Stimulated activated memory B cell treated with anti-CD40 and anti-IgM and Interleukin-4, amounts not matched to agents 10 μg/mL and 1 μg/mL and 100 μg/mL, for 72 hours (primary cell): Measurements from ENCODE around the gene SH3GL3.

ENCODE experiments used
- ATAC-seq: fragments of 150-1000 bp; cut with Tn5 transposase; 2 replicates; pipeline ENCODE4 v1.10.0; 2021
- H3K27ac Mint-ChIP-seq: one replicate; pipeline ENCODE4 v1.8.0; 2022; ENCODE audit warnings: mild to moderate bottlenecking, mixed read lengths
- H3K27me3 Mint-ChIP-seq: one replicate; pipeline ENCODE4 v1.8.0; 2022; ENCODE audit warnings: mixed read lengths
- H3K36me3 Mint-ChIP-seq: one replicate; pipeline ENCODE4 v1.8.0; 2022; ENCODE audit warnings: mixed read lengths
- H3K4me1 Mint-ChIP-seq: one replicate; pipeline ENCODE4 v1.8.0; 2022; ENCODE audit warnings: mixed read lengths
- H3K4me3 Mint-ChIP-seq: one replicate; pipeline ENCODE4 v1.8.0; 2022; ENCODE audit warnings: mild to moderate bottlenecking, moderate library complexity, mixed read lengths
- H3K9me3 Mint-ChIP-seq: one replicate; pipeline ENCODE4 v1.8.0; 2022; ENCODE audit warnings: mixed read lengths

Gene SH3GL3

GRCh38 chr15:83631534-83631933 lies 184.4 kb downstream of the SH3GL3 start:
- Mint-ChIP-seq H3K36me3 (no peaks in the 10 kb centered on the region), H3K27ac (no peak overlapping the region), H3K9me3 (peaks cover 6% of the 10 kb centered on the region), H3K4me3 (no peak overlapping the region), H3K4me1 (no peaks in the 10 kb centered on the region), H3K27me3 (no peaks in the 10 kb centered on the region)
- ATAC-seq, result no peak

- ATAC-seq, result no peak
- H3K9me3 Mint-ChIP-seq, result peaks cover 20% of the 10 kb centered on the region
- H3K27me3 Mint-ChIP-seq, result peaks cover 7% of the 10 kb centered on the region
- H3K4me3 Mint-ChIP-seq, result no peak overlapping the region
- H3K36me3 Mint-ChIP-seq, result no peaks in the 10 kb centered on the region
- no peaks in the 10 kb centered on the region for H3K4me1 Mint-ChIP-seq
- H3K27ac Mint-ChIP-seq, result no peak overlapping the region
Measured at GRCh38 chr15:83643201-83643600, 196.1 kb downstream of the SH3GL3 start.

GRCh38 chr15:83644439-83644838 lies 197.3 kb downstream of the SH3GL3 start:
- Mint-ChIP-seq H3K4me1 (no peaks in the 10 kb centered on the region), H3K4me3 (no peak overlapping the region), H3K27me3 (peaks cover under 1% of the 10 kb centered on the region), H3K27ac (no peak overlapping the region), H3K9me3 (peaks cover 17% of the 10 kb centered on the region), H3K36me3 (no peaks in the 10 kb centered on the region)
- ATAC-seq, result no peak

- H3K4me3 Mint-ChIP-seq, result no peak overlapping the region
- H3K27ac Mint-ChIP-seq, result no peak overlapping the region
- H3K27me3 Mint-ChIP-seq, result peaks cover 35% of the 10 kb centered on the region
- no peaks in the 10 kb centered on the region for H3K36me3 Mint-ChIP-seq
- no peaks in the 10 kb centered on the region for H3K9me3 Mint-ChIP-seq
- no peaks in the 10 kb centered on the region for H3K4me1 Mint-ChIP-seq
- ATAC-seq, result no peak
Measured at GRCh38 chr15:83650831-83651230, 203.7 kb downstream of the SH3GL3 start.

GRCh38 chr15:83651541-83651940 lies 204.4 kb downstream of the SH3GL3 start:
- no peak overlapping the region for H3K4me3 Mint-ChIP-seq
- no peak overlapping the region for H3K27ac Mint-ChIP-seq
- ATAC-seq, result no peak
- no peaks in the 10 kb centered on the region for H3K36me3 Mint-ChIP-seq
- H3K4me1 Mint-ChIP-seq, result no peaks in the 10 kb centered on the region
- peaks cover 35% of the 10 kb centered on the region for H3K27me3 Mint-ChIP-seq
- no peaks in the 10 kb centered on the region for H3K9me3 Mint-ChIP-seq

GRCh38 chr15:83652626-83653204 lies 205.6 kb downstream of the SH3GL3 start:
- no peak overlapping the region for H3K4me3 Mint-ChIP-seq
- no peak overlapping the region for H3K27ac Mint-ChIP-seq
- no peaks in the 10 kb centered on the region for H3K4me1 Mint-ChIP-seq
- no peaks in the 10 kb centered on the region for H3K36me3 Mint-ChIP-seq
- H3K27me3 Mint-ChIP-seq, result peaks cover 35% of the 10 kb centered on the region
- no peaks in the 10 kb centered on the region for H3K9me3 Mint-ChIP-seq
- no peak for ATAC-seq

GRCh38 chr15:83653288-83653638 lies 206.1 kb downstream of the SH3GL3 start:
- Mint-ChIP-seq H3K4me1 (no peaks in the 10 kb centered on the region), H3K27me3 (peaks cover 35% of the 10 kb centered on the region), H3K27ac (no peak overlapping the region), H3K36me3 (no peaks in the 10 kb centered on the region), H3K4me3 (no peak overlapping the region), H3K9me3 (no peaks in the 10 kb centered on the region)
- ATAC-seq, result no peak

GRCh38 chr15:83653639-83654378 lies 206.7 kb downstream of the SH3GL3 start, which contains the start of gene ADAMTSL3:
Gene ADAMTSL3, plus strand, starts transcription at chr15:83654123. Its CDS starts 1,639 bp downstream, at chr15:83655762.
- peaks cover 35% of the 10 kb centered on the region for H3K27me3 Mint-ChIP-seq
- no peaks in the 10 kb centered on the region for H3K4me1 Mint-ChIP-seq
- no peaks in the 10 kb centered on the region for H3K36me3 Mint-ChIP-seq
- H3K4me3 Mint-ChIP-seq, result no peak within 1 kb of the TSS
- no peak within 1 kb of the TSS for H3K27ac Mint-ChIP-seq
- H3K9me3 Mint-ChIP-seq, result no peaks in the 10 kb centered on the region
- ATAC-seq, result no peak

GRCh38 chr15:83654379-83655236 lies 207.5 kb downstream of the SH3GL3 start:
- Mint-ChIP-seq H3K36me3 (no peaks in the 10 kb centered on the region), H3K27ac (no peak overlapping the region), H3K4me3 (no peak overlapping the region), H3K27me3 (peaks cover 35% of the 10 kb centered on the region), H3K9me3 (no peaks in the 10 kb centered on the region), H3K4me1 (no peaks in the 10 kb centered on the region)
- no peak for ATAC-seq

GRCh38 chr15:83655237-83655616 lies 208.1 kb downstream of the SH3GL3 start:
- Mint-ChIP-seq H3K27ac (no peak overlapping the region), H3K4me1 (no peaks in the 10 kb centered on the region), H3K36me3 (no peaks in the 10 kb centered on the region), H3K27me3 (peaks cover 35% of the 10 kb centered on the region), H3K4me3 (no peak overlapping the region), H3K9me3 (no peaks in the 10 kb centered on the region)
- no peak for ATAC-seq

- ATAC-seq, result no peak
- no peaks in the 10 kb centered on the region for H3K36me3 Mint-ChIP-seq
- H3K4me3 Mint-ChIP-seq, result no peak overlapping the region
- H3K27ac Mint-ChIP-seq, result no peak overlapping the region
- H3K4me1 Mint-ChIP-seq, result no peaks in the 10 kb centered on the region
- H3K9me3 Mint-ChIP-seq, result no peaks in the 10 kb centered on the region
- peaks cover 35% of the 10 kb centered on the region for H3K27me3 Mint-ChIP-seq
Measured at GRCh38 chr15:83656192-83656591, 209.1 kb downstream of the SH3GL3 start.

GRCh38 chr15:83656943-83657528 lies 209.9 kb downstream of the SH3GL3 start:
- no peak overlapping the region for H3K27ac Mint-ChIP-seq
- no peaks in the 10 kb centered on the region for H3K4me1 Mint-ChIP-seq
- no peak overlapping the region for H3K4me3 Mint-ChIP-seq
- no peaks in the 10 kb centered on the region for H3K36me3 Mint-ChIP-seq
- H3K9me3 Mint-ChIP-seq, result no peaks in the 10 kb centered on the region
- ATAC-seq, result no peak
- peaks cover 29% of the 10 kb centered on the region for H3K27me3 Mint-ChIP-seq

GRCh38 chr15:83657549-83657948 lies 210.4 kb downstream of the SH3GL3 start:
- ATAC-seq, result no peak
- no peak overlapping the region for H3K27ac Mint-ChIP-seq
- no peaks in the 10 kb centered on the region for H3K36me3 Mint-ChIP-seq

GRCh38 chr15:83658430-83659416 lies 211.6 kb downstream of the SH3GL3 start:
- Mint-ChIP-seq H3K9me3 (no peaks in the 10 kb centered on the region), H3K4me1 (no peaks in the 10 kb centered on the region), H3K36me3 (no peaks in the 10 kb centered on the region), H3K4me3 (no peak overlapping the region), H3K27me3 (peaks cover 14% of the 10 kb centered on the region), H3K27ac (no peak overlapping the region)
- ATAC-seq, result no peak

More at GRCh38 chr15:83657549-83657948, 210.4 kb downstream of the SH3GL3 start:
- no peaks in the 10 kb centered on the region for H3K9me3 Mint-ChIP-seq
- no peaks in the 10 kb centered on the region for H3K4me1 Mint-ChIP-seq
- peaks cover 23% of the 10 kb centered on the region for H3K27me3 Mint-ChIP-seq
- no peak overlapping the region for H3K4me3 Mint-ChIP-seq
